ENCODE results near the gene PIK3R1.

Gene PIK3R1

GRCh38 chr5:68253624-68254585 is 38.3 kb downstream of the PIK3R1 start:
- no peak for DNase-seq

- DNase-seq, result no peak
Observed at GRCh38 chr5:68254810-68255209, 39.3 kb downstream of the PIK3R1 start.

- DNase-seq, result peak; percentile 41 to 81
Observed at GRCh38 chr5:68255305-68256120, 40.0 kb downstream of the PIK3R1 start.

- DNase-seq, result no peak
Observed at GRCh38 chr5:68257210-68257609, 41.7 kb downstream of the PIK3R1 start.

GRCh38 chr5:68258531-68258930 is 43.0 kb downstream of the PIK3R1 start:
- no peak for DNase-seq

- DNase-seq, result no peak
Observed at GRCh38 chr5:68259700-68260099, 44.1 kb downstream of the PIK3R1 start.

- DNase-seq, result no peak
Observed at GRCh38 chr5:68260467-68260866, 44.9 kb downstream of the PIK3R1 start.

GRCh38 chr5:68261169-68261568 is 45.6 kb downstream of the PIK3R1 start:
- DNase-seq, result no peak

- DNase-seq, result no peak
Observed at GRCh38 chr5:68261569-68262065, 46.1 kb downstream of the PIK3R1 start.

- DNase-seq, result no peak
Observed at GRCh38 chr5:68264024-68264956, 48.7 kb downstream of the PIK3R1 start.

- peak; percentile 15 to 52 for DNase-seq
Observed at GRCh38 chr5:68265347-68265746, 49.8 kb downstream of the PIK3R1 start.

- no peak for DNase-seq
Observed at GRCh38 chr5:68265822-68266395, 50.4 kb downstream of the PIK3R1 start.

GRCh38 chr5:68266457-68266856 is 50.9 kb downstream of the PIK3R1 start:
- DNase-seq, result no peak

GRCh38 chr5:68267066-68267465 is 51.5 kb downstream of the PIK3R1 start:
- no peak for DNase-seq

- no peak for DNase-seq
Observed at GRCh38 chr5:68268101-68268851, 52.7 kb downstream of the PIK3R1 start.

- no peak for DNase-seq
Observed at GRCh38 chr5:68268852-68269130, 53.2 kb downstream of the PIK3R1 start.

GRCh38 chr5:68269820-68270219 is 54.3 kb downstream of the PIK3R1 start:
- DNase-seq, result no peak

- no peak for DNase-seq
Observed at GRCh38 chr5:68270399-68270975, 54.9 kb downstream of the PIK3R1 start.

GRCh38 chr5:68271124-68271523 is 55.6 kb downstream of the PIK3R1 start:
- DNase-seq, result no peak

- DNase-seq, result peak in 1 of 2 donors; percentile 56
Observed at GRCh38 chr5:68272289-68272688, 56.7 kb downstream of the PIK3R1 start.

Data from CD4-positive, alpha-beta T cell treated with Interferon alpha-2 for 1 hour (primary cell).